HCT116 (cell line): ENCODE data around the gene GLT6D1.

ENCODE experiments used
- JUND ChIP-seq: IDR thresholded peaks from 2 replicates; pipeline ENCODE4 v1.6.1; 2012
- TF ChIP-seq, protein P1 (sequence below), 3 experiments: fragments of 200-600 bp in 1 of 3; sonication (generic) in 1 of 3; IDR thresholded peaks in 2 of 3; conservative IDR thresholded peaks in 1 of 3; 2 replicates each; pipeline ENCODE4 v1.5.1; 2012 to 2017; ENCODE audit warnings: low read depth in 2 of 3, low read length in 2 of 3, antibody characterized with exemption in 1 of 3, borderline replicate concordance in 1 of 3, control low read depth in 1 of 3, mild to moderate bottlenecking in 1 of 3, mixed read lengths in 1 of 3, mixed run types in 1 of 3, moderate library complexity in 1 of 3; ENCODE audit not compliant: insufficient read depth in 1 of 3

DNA sequence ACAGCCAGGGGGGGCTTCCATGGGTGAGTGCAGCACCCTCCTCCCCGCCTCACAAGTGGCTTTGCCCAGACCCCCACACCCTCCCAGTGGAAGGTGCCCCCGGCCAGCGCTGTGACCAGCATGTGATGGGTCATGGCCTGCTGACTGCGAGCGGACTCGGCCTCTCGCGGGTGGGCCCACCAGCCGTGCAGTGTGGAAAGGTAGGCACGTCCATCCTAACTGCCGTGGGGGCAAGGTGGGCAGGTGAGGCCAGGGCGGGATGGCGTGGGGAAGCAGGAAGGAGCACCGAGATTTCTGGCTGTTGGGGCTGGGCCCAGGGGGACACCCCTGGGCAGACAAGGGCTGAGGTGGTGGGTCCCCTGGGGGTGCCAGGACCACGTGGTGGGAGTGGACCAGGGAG, 47.9 kb upstream of the GLT6D1 start:
- TF ChIP-seq, protein P1, sequence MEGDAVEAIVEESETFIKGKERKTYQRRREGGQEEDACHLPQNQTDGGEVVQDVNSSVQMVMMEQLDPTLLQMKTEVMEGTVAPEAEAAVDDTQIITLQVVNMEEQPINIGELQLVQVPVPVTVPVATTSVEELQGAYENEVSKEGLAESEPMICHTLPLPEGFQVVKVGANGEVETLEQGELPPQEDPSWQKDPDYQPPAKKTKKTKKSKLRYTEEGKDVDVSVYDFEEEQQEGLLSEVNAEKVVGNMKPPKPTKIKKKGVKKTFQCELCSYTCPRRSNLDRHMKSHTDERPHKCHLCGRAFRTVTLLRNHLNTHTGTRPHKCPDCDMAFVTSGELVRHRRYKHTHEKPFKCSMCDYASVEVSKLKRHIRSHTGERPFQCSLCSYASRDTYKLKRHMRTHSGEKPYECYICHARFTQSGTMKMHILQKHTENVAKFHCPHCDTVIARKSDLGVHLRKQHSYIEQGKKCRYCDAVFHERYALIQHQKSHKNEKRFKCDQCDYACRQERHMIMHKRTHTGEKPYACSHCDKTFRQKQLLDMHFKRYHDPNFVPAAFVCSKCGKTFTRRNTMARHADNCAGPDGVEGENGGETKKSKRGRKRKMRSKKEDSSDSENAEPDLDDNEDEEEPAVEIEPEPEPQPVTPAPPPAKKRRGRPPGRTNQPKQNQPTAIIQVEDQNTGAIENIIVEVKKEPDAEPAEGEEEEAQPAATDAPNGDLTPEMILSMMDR (IDR thresholded peaks at IDR 0.05 in 2 of 3, conservative IDR thresholded peaks at IDR 0.05 in 1 of 3; ENCODE audit: borderline replicate concordance in 1 of 3, insufficient read depth in 1 of 3, low read depth in 2 of 3, low read length in 2 of 3) = no peak
- no peak for TF ChIP-seq JUND
